HG02763 (cell line): ENCODE measurements around the gene IL18BP.

Experiments used
- ATAC-seq: cut with Tn5 transposase; IDR thresholded peaks from one replicate; pipeline ENCODE4 v1.9.1; 2021; ENCODE audit warnings: mild to moderate bottlenecking, moderate library complexity; ENCODE audit not compliant: unreplicated experiment

The IL18BP gene

DNA sequence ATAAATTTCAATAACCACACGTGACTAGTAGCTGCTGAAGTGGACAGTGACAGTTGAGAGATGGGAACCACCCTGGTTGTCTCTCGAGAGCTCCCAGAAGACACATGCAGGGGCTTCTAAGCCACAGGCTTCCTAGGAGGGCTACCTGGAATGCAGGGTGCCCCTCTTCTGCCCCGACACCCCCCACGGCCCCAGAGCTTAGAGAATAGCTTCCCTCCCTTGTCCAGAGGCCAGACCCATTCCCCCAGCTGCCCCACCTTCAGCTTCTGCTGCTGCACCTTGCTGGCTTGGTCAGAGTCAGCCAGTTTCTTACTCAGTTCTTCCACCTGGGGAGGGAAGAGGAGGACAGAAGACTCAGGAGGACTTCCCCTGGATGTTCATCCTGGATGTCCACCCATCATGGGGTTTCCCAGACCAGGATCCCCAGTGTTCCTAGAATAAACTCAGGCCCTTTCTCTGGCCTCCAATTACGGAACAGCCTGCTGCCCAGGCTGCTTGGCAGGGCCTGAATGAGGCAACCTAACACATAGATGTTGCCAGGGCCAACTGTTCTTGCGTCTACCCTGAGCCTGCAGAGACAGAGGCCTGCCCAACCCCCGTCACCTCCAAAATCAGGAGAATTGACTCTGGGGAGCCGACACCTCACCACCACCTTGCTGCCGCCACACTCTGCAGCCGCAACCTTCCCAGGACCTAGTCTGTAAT, 12.0 kb downstream of the IL18BP start:
- no peak for ATAC-seq

DNA sequence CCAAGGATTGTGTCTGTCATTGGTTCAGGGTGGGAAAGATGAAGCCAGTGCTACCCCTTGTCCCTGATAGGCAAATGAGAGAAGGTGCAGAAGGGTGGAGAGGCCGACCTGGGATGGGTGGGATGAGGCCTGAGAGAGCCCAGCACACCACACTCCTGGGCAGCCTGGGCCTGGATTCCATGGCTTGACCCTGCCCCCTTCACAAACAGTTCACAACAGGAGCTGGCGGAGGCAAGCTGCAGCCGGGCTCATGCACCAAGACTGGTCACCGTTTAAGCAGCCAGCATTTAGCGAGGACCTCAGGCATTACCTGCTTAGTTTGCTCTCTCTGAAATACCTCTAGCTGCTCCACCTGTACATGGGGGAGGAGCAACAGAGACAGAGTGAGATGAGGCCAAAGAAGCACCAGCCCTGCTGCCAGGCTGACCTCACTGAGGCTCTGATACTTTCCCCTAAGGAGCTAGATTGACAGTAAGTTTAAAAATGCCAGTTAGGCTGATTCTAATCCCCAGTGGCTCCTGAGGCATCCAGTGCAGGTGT, 13.5 kb downstream of the IL18BP start:
- no peak for ATAC-seq

DNA sequence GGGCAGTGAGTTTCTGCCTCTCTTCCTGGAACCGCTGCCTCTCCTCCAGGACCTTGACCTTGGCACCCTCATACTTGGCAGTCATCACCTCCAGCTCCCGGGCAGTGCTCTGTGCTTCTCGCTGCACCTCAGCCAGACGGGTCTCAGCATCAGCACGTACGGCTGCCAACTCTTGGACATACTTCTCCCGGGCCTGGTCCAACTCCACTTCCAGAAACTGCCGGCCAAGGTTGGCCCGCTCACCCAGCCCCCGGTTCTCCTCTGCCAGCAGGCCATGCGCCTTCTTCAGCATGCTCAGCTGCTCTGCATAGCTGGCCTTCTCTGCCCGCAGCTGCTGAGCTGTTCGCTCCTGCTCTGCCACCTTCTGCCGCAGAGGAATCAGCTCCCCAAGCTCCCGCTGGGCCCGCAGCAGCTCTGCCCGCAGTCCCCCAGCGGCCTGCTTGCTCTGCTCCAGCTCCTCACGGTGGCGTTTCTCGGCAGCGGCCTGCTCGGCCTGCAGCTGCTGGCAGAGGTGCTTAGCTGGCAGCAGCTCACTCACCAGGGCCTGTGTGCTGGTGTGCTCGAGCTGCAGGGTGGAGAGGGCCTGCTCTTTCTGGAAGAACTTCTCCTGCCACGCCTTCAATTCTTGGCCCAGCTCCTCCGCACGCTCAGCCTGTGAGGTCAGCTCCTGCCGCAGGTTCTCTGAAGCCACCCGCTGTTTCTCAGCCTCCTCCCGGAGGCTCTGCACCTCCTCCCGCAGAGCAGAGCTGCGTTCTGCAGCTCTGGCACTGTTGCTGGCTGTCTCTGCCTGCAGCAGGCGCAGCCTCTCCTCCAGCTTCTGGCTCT, 14.4 kb downstream of the IL18BP start:
- ATAC-seq: no peak

DNA sequence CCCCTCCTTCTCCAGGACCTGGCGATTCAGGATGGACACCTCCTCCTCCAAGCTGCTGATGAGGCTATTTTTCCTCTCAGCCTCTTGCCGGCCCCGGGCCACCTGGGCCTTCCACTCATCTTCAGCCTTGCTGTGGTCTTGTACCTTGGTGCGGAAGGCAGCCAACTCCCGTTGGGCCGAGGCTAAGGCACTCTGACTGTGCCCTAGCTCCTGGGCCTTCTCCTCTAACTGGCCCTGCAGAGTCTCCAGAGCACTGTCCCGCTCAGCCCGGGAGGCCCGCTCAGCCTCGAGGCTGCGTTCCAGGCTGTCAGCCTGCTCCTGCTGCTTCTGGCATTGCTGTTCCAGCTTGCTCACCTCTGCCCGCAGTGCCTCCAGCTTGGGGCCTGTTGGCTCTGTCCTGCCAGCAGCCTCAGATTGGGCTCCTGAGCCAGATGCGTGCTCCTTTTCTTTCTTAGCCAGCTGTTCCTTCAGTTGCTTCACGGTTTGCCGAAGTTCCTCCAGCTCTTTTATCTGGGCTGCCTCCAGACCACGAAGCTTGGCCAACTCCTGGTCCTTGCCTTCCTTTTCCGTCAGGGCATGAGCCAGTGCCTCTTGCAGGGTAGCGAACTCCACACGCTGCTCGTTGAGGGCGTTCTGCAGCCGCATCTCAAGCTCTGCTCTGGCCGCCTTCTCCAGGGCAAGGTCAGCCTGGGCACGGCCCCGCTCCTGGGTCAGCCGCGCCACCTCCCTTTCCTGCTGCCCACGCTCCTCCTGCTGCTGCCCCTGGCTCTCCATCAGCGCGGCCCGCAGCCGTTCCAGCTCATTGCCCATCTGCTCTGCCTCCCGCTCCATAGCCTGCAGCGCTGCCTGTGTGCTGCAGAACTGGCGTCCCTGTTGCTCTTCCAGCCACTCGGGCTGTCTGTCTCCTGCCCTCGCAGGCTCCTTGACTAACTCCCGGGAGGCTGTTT, 15.3 kb downstream of the IL18BP start:
- no peak for ATAC-seq

DNA sequence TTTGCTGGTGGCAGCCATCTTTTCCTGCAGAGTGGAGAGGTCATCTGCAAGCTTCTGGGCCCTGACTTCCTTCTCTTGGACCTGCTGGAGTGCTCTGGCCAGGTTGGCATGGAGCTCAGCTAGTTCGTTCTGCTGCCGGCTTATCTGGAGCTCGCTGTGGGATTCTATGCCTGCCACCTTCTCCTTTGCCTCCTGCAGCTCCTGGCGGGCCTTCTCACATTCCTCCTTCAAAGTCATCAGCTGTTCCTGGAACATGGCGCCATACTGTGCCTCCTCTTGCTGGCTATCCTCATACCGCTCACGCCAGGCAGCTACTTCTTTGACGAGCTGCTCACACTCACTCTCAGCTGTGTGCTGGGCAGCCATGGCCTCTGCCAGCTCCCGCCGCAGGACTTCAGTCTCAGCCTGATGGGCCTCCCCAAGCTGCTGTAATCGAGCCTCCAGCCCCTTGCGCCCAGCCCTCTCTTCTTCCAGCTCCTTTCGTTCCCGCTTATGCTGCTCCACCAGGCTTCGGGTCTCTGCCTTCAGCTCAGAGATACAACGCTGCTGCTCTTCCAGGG, 16.1 kb downstream of the IL18BP start:
- ATAC-seq: no peak

DNA sequence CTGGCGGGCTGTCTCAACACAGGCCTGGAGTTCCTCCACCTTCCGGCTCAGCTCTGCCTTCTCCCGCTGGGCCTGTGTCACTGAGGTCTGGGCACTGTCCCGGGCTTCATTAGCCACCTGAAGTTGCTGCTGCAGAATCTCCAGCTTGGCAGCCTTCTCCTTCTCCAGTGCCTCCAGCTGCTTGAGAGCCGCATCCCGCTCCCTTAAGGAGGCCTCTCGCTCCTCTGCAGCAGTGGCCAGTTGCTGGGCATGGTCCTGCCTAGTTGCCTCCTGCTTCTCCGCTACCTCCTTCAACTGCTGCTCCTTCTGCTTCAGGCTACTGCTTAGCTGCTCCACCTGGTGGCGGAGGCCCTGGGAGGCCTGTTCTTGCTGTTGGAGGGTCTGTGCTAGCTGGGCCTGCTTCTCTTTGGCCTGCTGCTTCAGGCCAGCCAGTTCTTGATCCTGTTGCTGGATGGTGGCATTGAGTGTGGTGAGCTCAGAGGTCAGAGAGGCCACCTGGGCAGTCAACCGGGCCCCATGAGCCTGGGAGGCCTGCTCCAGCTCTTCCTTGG, 16.9 kb downstream of the IL18BP start:
- ATAC-seq: no peak

DNA sequence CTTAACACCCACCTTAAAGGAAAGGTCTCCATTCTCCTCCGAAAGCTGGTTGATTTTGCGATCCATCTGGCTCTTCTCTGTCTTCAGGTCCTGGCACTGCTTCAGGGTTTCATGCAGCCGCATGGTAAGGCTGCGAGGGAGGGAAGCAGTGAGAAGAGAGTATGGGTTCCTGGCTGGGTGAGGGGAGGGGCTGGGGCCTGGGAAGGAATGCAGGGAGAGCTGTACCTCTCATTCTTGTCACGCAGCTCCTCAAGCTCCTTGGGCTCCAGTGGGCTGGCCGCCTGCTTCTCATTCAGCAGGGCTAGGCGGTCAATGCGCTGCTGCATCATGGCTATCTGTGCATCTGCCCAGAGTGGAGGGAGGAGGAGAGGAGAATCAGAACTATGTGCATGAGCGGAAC, 19.5 kb downstream of the IL18BP start:
- ATAC-seq: no peak

DNA sequence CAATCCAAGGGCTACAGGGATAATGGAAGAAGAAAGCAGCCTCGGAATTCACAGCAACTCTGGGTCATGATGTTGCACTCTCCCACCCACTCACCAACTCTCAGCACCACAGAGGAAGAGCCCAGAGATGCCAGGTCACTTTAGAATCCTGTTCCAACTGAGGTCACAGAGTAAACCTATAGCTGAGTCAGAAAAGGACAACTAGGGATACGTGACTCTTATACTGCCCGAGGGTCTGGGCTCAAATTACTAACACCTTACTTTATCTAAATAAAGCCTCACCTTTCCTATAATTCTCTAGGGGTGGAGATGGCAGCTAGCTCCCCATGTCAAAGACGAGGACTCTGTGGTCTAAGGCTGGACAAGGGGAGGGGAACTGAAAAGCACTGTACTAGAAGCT, 24.6 kb downstream of the IL18BP start:
- ATAC-seq: no peak

DNA sequence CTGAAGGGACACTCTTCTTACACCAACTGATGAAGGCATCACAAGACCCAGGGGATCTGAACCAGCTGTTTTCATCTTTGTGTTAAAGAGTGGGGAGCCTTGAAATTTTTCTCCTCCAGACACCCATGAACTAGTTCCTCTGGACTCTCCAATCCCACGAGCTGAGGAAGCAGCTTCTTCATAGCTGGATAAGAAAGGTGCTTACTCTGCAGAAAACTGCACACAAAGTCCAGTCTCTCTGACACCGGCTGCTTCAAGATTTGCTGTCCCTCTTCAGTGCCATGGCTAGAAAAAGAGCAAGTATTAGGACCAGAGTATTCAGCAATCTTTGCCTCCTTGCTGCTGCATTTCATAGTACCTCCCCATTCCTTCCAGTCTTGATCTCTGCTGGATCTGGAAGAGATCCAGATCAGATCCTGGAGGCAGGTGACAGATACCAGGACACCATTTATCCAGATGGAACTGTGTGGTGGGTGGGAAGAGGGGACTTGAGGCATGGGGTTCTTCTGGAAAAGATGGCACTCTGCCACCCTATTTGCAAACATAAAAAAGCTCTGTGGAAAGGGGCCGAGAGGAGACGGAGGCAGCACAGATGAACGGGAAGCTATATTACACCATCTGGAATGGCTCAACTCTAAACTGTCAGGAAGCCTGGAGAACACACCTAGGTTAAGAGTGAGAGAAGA, 25.5 kb downstream of the IL18BP start:
- no peak for ATAC-seq

DNA sequence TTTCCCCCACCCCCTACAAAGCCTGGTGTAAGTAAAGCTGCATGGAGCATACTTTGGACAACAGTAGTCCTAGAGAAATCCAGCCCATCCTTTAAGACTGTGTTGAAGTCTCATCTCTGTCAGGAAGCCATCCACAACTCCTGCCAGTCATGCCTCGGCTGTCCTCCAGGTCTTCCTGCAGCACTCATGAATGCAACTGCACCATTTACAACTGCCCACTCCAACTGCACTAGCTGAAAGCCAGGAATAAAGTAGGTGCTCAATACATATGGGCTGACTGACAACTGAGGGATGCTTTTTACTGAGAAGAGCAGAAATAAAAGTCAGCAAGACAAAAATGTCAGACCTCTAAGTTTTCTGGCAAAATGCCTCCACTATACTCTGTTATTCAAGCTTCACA, 27.4 kb downstream of the IL18BP start:
- ATAC-seq: no peak

DNA sequence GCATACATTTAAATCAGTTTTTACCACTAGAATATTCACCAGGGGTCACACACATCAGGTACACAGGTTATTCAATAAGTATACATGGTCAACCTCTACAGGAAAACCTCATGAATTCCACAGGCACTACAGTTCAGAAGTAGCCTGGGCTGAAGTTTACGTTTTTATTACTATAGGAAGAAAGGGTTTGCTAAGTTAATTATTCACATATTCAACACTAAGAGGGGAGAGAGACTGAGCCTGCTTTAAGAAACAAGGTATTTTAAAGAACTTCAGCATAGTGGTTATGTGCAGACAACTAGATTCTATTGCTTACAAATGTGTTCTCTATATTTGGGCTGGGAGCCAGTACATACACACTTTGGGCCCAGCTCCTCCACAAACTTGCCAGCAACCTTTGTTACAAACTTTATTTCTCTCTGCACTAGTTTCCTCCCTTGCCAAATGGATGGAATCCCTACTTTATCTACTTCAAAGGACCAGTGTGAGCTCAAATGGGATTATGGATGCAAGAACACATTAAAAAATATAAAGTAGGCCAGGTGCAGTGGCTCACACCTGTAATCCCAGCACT, 31.9 kb downstream of the IL18BP start:
- no peak for ATAC-seq

DNA sequence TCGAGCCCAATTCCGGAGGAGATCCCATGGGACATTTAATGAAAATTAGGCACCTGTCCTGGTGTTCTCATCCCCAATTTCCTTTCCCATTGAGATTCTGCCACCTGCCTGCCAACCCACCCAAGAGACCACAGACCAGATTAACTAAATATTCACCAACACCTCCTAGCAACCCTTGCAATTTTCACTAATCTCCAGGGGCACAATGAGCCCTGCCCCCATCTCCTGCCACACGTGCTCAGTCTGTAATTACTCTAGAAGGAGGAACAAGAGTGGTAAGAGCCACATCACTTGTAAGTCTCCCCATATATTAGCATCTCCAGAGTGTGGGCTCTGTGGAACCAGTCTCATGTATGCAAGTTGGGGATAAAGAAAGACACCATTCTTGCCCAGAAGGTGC, 38.0 kb downstream of the IL18BP start:
- ATAC-seq: no peak

DNA sequence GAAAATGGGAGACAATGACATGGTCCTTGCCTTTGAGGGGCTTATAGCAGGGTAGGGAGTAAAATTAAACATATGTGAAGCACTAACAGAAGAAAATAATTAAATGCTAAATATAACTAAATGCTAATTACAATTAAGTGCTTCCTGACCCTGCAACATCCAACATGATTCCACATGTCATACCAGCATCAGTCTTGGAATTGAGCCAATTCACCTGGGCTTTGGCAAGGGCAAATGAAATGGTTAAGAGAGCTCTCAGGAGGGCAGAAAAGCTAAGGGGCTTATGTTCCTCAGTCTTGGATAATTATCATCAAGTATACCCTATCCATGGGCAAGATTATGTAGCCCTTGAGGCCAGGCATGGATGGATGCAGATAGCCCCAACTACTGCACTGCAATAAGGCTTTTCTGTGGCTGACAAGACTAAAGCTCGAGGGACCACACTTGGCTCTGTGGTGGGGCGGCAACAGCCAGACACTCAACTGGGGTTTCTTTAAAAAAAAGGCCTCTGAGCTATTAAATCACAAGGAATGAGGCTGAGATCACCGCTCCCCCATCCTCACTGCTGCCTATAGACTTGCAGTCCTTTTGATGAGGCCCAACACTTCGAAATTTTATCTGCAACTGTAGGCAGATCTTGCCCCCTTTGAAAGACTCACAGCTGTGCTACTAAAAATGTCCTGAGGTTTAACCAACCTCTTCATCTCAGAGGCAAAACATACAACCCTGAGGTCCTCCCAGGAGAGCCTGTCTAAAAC, 39.0 kb downstream of the IL18BP start:
- no peak for ATAC-seq

DNA sequence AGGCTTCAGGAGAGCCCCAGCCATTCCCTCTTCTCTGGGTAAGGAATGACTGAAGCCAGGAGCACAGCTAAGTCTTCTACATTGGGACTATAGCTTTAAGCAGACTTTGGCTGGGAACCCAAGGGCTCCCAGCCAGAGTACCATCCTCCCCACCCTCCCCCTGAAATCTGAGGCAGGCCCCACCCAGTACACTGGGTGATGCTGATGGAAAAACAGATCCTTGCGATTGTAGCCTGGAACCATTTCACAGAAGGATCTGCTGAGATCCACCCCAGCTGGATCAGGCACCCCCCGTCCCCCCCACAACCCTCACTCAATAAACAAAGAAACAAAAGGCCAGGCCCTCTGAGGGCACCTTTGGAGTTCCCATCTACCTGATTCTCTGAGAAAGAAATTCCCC, 39.8 kb downstream of the IL18BP start:
- ATAC-seq: no peak

DNA sequence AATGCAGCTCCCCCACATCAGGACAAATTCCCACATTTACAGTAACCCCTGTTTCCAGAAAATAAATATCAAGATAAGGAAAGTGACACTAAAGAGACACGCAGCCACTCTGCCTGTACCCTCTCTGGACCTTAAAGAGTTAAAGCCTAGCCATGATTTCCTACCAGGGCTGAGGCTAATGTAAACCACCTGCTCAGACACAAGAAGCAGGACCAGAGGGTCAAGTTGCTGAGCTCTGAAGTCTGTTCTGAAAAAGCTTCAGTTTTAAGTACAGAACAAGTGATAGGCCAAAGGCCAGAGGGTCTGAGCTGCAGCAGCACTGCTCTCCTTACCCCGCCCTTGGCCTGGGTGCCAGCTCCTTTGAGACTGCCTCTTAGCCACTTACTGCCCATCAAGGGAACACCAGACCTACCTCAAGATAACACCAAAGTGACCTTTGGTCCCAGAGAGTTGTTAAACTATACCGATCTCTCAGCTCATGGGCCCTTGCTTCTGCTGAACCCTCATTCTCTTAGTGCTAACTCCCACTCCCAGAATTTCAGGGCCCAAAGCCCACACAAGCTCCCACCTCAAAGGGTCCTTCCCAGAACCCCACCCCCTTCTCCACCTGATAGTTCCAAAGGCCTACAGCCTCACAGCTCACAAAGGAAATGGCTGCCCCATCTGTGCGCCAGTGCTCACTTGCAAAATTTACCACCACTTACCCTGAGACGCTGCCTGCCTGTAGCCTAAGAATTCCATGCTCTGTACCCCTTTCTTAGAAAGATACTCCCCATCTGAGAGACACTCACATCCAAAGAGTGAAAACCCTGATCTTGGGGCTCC, 40.5 kb downstream of the IL18BP start:
- ATAC-seq: no peak

DNA sequence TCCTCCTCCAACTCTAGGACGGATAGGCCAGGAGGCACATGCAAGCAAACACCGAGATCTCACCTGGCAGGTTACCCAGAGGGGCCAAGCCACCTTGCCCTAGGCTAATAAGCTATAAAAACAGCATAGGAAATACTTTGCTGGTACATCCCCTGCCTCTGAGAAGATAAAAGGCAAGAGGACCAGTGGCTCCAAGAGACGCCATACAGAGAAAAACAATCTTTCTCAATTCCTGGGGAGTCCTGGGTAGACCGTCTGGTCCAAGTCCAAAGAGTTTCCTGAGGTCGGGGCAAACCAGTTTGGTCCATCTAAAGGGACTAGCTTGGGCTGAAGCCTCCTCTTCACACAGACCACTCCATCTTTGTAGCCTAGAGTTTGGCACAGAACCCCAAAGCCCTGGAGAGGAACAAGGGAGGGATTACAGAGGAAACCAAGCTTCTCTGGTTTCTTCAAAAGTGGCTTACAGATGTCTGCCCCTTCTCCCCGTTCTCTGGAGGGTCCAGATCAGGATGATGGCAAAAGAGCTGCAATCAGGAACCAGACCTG, 41.2 kb downstream of the IL18BP start:
- no peak for ATAC-seq

DNA sequence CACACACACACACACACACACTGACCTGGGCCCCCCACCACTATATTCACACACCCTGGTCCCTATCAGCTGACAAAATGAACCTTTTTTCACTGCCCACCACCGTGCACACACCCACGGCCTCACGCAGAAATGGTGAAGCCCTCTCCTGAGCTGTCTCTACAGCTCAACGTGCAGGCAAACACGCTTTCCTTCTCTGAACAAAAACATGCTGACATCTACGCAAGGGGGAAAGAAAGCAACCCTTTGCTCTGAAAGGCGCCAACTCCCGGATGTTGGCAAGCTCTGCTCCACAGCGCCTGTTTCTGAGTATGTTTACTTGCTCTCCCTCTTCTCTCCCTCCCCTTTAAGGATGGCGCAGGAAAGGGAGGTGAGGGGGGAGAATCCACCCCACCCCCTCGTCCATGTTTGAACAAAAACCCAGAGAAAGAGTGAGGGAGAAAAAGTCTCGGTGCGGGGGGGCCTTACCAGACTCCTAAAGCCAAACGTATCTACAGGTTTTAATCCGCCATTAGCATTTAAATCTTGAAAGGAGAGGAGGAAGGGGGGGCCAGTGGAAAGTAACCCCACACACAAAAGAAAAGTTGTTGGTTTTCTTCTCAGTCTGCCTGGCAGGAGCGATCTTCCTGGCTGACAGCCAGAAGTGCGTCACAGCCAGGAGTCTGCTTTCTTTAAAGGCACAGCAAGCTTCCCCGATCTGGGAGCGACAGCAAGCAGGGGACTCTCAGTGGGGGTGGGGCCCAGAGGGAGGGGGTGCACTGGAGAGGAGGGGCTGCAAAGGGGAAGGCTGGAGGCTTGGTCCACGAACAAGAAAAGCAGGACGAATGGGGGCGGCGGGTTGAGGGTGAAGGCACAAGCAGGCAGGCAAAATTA, 42.0 kb downstream of the IL18BP start:
- no peak for ATAC-seq
